Measurements from ENCODE around the gene GULP1. TPM values are rescaled to one million over a fixed set of nuclear protein-coding genes. Genes with fewer than 3 reads are reported as not detected.

Gene GULP1
- total and polyA plus RNA-seq, 10 of the 15 experiments (the other 5 are each of a cell fraction or from before 2014, with no cell fraction given) = 0.02 to 1.3 (median 0.15) TPM; not detected in 5

- RAD21 ChIA-PET (ENCODE audit: unreplicated experiment) = no interaction called here
- BruUV-seq (replicated peaks) = no TSS peak
These were observed 61.6 kb downstream of the GULP1 start for GRCh38 chr2:188353282-188353681.

More at GRCh38 chr2:188353282-188353681, 61.6 kb downstream of the GULP1 start:
- in situ Hi-C loops (cut with MboI) = no loop called here
- WGBS (ENCODE audit: insufficient coverage, insufficient replicate concordance, low lambda C conversion rate, missing lambda C conversion rate) = 18% methylated on average over 5 of the region's 5 CpGs
- Histone ChIP-seq H3K4me1 (ENCODE audit: control insufficient read depth, insufficient read depth, low read length) (no peaks in the 10 kb centered on the region), H3K4me3 (no peak overlapping the region), H3K27ac (ENCODE audit: control insufficient read depth, insufficient read depth) (no peak overlapping the region), H3K27me3 (replicated peaks in 1 of 2; ENCODE audit: control insufficient read depth in 2 of 2, insufficient read depth in 2 of 2, low read length in 1 of 2) (no peaks in the 10 kb centered on the region), H3K9ac (ENCODE audit: control insufficient read depth, insufficient read depth, low read length) (no peak overlapping the region), H3K4me2 (ENCODE audit: control insufficient read depth, insufficient read depth) (no peak overlapping the region), H2AFZ (ENCODE audit: control insufficient read depth, low read depth, low read length) (no peak overlapping the region), H3K36me3 (ENCODE audit: control insufficient read depth in 2 of 2, insufficient read depth in 2 of 2, low read length in 1 of 2) (no peaks in the 10 kb centered on the region), H4K20me1 (ENCODE audit: control insufficient read depth, insufficient read depth) (no peaks in the 10 kb centered on the region), H3K79me2 (ENCODE audit: control insufficient read depth, insufficient read depth, low read length) (no peaks in the 10 kb centered on the region), H3K9me3 (replicated peaks; ENCODE audit: control insufficient read depth, insufficient read depth, low read length) (no peaks in the 10 kb centered on the region)
- SMC1A ChIA-PET (ENCODE audit: uncharacterized antibody, unreplicated experiment) = interaction anchor here (1.6 kb wide), 1 partner anchor 10 kb away, joined by 3 read pairs; no protein-coding TSS in a partner anchor
- CTCF ChIA-PET = no interaction called here
- TF ChIP-seq CHD4 (IDR thresholded peaks at IDR 0.05) (no peak), FOS (IDR thresholded peaks at IDR 0.05; ENCODE audit: borderline replicate concordance, extremely low read depth, insufficient read length) (no peak), BCL11A (IDR thresholded peaks at IDR 0.05; ENCODE audit: low read depth, low read length) (no peak), ZNF592 (IDR thresholded peaks at IDR 0.05) (no peak), HDAC6 (IDR thresholded peaks at IDR 0.05; ENCODE audit: unreplicated experiment) (no peak), YY1 (IDR thresholded peaks at IDR 0.05; ENCODE audit: low read depth, low read length) (no peak), STAT3 (IDR thresholded peaks at IDR 0.05; ENCODE audit: low read depth, low read length) (no peak), CHD2 (IDR thresholded peaks at IDR 0.05; ENCODE audit: borderline replicate concordance, low read depth, low read length) (no peak), SIX5 (IDR thresholded peaks at IDR 0.05; ENCODE audit: low read depth, low read length, severe bottlenecking) (no peak), RB1 (IDR thresholded peaks at IDR 0.05; ENCODE audit: borderline replicate concordance) (no peak), ZBTB33 (IDR thresholded peaks at IDR 0.05) (no peak), TCF3 (IDR thresholded peaks at IDR 0.05; ENCODE audit: borderline replicate concordance, insufficient read depth, low read depth, low read length) (no peak), DPF2 (IDR thresholded peaks at IDR 0.05) (no peak), NFYA (IDR thresholded peaks at IDR 0.05; ENCODE audit: borderline replicate concordance, low read depth, low read length) (no peak), HSF1 (IDR thresholded peaks at IDR 0.05; ENCODE audit: low read depth, low read length) (no peak), NR2C2 (IDR thresholded peaks at IDR 0.05; ENCODE audit: borderline replicate concordance, control insufficient read depth, insufficient read length, low read depth) (no peak), NR2C1 (IDR thresholded peaks at IDR 0.05) (no peak), EGR1 (IDR thresholded peaks at IDR 0.05; ENCODE audit: borderline replicate concordance in 1 of 2, low read depth in 2 of 2, low read length in 2 of 2) (no peak)
- DNase-seq (ENCODE audit: low read depth, low spot score) (no peak), ATAC-seq (no peak), FAIRE-seq (no peak)
- POLR2A ChIA-PET = no interaction called here
- intact Hi-C loops (cut with micrococcal nuclease; ENCODE audit: unreplicated experiment) = no loop called here
